HG02981 (cell line): ENCODE data around the gene SDK2.
"Not testable (repeated sequence)": the region's sequence is repeated elsewhere in the genome, so short reads cannot be mapped to it uniquely, and the experiment has no call there.

Experiments
- ATAC-seq: cut with Tn5 transposase; IDR thresholded peaks from one replicate; pipeline ENCODE4 v1.9.1; 2021; ENCODE audit warnings: mild to moderate bottlenecking, moderate library complexity; ENCODE audit not compliant: unreplicated experiment

Gene SDK2

DNA sequence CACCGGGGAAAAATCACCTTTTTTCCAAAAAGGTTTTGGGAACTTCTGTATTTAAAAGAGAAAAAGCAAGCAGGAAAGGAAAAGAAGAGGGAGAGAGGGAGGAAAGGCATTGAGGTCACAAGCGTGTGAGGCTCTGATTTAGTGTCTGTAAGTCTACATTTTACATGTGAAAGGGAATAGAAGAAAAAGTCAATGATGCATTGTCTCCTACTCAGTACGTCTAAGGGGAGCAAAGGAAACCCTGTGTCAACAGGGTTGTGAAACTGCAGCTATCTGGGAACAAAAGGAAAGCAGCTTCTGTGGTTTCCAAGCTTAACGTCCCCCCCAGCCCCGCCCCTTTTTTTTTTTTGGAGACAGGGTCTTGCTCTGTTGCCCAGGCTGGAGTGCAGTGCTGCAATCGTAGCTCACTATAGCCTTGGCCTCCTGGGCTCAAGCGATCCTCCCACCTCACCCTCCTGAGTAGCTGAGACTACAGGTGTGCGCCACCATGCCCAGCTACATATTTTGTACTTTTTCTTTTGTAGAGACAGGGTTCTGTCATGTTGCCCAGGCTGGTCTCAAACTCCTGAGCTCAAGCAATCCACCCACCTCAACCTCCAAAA, 330.6 kb downstream of the SDK2 start:
- ATAC-seq = no peak

DNA sequence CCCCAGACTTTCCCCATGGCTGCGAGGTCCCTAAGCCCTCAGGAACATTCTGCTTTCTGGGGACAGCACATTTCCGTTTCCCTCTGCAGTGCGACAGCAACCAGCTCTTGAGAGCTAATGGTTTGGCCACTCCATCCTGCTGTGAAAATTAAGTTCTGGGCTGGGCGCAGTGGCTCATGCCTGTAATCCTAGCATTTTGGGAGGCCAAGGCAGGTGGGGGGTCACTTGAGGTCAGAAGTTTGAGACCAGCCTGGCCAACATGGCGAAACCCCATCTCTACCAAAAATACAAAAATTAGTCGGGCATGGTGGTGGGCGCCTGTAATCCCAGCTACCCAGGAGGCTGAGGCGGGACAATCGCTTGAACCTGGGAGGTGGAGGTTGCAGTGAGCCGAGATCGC, 331.4 kb downstream of the SDK2 start:
- ATAC-seq = not testable (repeated sequence)

DNA sequence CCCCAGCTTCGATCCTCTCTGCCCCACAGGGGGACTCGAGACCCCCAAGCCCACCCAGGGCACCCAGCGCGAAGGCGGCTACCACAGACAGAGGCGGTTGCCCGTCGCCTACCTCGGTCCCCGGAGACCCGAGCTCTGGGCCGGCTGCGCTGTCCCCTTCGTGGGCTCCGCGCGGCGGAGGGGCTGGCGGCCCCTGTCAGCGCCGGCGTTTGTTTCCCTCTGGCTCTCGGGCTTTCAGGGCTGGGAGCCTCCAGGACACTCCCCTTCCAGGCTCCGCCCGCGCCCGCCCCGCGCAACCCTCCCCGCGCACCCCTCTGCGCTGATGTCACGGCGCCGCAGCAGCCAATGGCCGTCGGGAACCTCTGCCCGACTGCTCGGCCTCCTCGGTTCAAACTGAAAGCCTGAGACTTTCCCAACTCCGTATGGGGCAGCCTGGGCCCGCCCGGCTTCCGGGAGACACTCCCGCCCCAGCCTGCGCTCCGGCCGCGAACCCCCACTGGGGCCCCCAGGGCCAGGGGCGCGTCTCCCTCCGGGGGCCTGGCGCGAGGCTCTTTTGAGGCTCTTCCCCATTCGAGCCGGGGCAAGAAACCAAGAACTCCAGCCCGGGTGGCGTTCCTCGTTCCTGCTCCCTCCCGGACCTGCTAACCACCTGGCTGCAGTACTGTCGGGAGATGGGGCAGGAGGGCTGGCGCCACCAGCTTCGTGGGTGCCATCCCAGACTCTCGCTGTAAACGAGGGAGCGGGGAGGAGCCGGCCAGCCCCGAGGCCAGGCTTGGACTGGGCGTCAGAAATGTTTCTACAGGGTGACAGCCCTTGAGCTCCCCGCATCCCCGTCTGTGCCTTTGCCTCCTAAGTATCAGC, 332.2 kb downstream of the SDK2 start, which contains the start of gene CDC42EP4:
Gene CDC42EP4 (minus strand): TSS at position 221 of the 861 bp plus-strand sequence. CDS start 25,501 bp downstream, outside the sequence.
- ATAC-seq = peak; percentile 83

- peak; percentile 17 for ATAC-seq
Measured at GRCh38 chr17:73311428-73311780, 332.8 kb downstream of the SDK2 start.

DNA sequence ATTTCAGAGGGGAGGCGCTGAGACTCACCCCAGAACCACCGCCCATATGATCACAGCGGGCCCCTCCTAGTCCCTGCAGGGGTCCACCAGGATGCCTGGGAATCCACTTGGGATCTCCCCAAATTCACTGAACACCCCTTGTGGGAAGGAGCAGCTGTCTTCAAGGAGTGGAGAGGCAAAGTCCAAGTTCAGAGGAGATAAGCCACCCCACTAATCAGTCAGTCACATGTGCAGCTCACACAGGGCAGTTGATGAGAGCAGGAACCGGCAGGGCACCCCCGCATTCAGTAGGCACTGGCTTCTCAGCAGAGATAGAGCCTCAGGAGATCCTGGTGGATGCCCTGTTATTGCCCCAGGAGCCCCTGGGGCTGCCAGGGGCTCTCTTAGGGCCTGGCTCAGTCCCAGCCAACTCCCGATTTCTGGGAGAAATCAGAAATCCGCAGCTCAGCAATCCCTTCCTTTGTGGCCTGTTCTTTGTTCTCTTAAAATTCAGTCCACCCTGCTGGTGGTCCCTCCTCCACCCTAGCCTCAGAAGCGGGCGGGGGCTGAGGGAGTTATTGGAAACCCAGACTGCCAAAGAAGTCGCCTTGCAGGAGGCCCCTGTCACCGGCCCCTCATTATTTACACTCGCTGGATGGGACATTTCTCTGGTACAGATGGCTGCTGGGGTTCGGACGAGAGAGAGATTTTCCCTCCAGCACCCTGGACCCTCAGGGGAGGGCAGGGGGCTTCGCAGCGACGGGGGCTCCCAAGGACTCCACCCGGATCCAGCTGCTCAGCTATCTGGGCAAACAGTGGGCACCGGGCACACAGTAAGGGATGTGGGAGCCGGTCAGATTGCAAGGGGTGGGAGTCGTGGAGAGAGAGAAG, 334.3 kb downstream of the SDK2 start:
- ATAC-seq = no peak

DNA sequence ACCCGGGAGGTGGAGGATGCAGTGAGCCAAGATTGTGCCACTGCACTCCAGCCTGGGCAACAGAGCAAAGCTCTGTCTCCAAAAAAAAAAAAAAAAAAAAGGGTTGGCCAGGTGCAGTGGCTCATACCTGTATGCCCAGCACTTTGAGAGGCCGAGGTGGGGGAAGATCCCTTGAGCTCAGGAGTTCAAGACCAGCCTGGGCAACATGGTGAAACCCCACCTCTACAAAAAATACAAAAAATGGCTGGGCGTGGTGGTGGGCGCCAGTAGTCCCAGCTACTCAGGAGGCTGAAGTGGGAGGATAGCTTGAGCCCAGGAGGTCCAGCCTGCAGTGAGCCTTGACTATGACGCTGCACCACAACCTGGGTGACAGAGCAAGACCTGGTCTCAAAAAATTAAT, 335.3 kb downstream of the SDK2 start:
- ATAC-seq = not testable (repeated sequence)

DNA sequence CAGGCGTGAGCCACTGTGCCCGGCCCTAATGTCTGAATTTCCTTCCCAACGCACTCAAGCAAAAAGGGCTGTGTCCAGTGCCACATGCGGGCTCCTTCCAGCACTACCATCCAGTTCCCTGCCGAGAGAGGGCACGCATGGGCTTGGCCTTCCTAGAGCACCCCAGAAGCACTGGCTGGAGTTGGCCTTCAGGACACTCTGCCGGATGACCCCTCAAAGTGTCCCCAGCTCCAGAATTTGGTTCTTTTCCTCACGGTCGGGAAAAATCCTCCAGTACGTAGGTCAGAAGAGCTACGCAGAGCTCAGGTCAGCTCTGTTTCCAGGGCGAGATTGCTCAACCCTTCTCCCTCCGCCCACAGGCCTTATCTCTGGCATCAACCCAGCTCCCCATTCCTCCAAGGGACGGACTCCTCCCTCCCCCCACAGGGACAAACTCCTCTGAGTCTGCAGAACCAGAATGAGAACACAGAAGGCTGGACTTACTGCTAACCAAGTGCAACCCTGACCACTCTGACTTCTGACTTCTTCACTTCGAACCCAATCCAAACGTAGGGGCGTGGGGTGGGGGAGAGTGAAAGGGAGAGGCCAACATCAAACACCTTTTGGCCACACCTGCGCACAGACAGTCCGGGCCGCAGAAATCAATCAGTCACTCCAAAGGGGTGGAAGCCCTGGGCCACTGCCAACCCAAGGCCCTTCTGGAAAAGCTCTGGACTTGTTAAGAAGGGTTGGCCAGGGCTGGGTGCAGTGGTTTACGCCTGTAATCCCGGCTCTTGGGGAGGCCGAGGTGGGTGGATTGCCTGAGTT, 336.0 kb downstream of the SDK2 start:
- ATAC-seq = no peak

DNA sequence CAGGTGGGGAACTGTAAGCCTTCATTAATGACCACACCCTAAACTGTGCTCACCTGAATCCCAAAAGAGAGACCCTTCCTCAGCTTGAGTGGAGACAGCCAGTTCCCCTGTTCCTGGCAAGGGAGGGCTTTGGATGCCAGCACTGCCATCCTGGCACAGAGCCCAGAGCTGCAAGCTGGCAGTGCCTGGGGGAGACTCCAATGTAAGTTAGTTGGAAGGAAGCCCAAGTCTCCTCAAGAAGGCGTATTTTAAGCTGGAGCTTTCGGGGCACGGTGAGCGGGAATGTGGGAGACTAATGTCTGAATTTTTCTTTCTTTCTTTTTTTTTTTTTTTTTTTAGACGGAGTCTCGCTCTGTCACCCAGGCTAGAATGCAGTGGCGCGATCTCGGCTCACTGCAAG, 337.1 kb downstream of the SDK2 start:
- no peak for ATAC-seq

GRCh38 chr17:73305845-73306836, 338.1 kb downstream of the SDK2 start:
- ATAC-seq = no peak

DNA sequence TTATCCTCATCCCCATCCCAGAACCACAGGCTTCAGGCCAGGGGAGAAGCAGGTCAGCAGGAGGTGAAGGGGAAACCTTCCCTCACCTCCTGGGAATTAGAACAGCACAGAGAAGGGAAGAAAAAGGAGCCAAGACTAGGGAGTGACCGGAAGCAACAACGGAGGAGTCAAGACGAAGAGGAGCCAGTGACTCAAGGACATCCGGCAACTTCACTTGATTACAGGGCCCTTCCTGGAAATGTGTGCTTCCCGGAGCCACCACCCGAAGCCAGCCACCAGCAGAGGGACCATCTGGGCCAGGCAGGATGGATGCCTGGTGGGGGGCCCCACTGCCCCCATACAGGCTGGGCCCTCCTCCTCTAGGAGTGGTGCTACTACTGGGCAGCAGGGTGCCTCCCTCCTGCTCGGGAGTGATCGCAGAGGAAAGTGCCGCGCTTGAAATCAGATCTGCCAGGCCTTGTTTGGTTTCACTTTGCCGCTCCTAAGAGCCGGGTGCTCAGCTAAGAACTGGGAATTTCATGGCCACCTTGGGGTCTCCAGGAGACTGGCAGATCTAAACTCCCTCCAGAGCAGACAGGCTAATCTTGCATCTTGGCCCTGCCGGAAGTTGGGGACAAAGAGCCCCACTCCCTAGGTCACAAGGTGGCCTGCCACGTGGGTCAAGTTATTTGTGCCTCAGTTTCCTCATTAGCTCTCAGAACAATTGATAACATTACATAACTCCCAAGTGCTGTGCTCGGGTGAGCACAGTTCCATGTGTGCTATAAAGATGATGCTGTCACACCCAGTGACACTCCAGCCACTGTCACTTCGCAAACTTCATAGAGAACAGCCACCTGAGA, 339.1 kb downstream of the SDK2 start:
- ATAC-seq = no peak

- no peak for ATAC-seq
Measured at GRCh38 chr17:73304438-73304837, 339.8 kb downstream of the SDK2 start.

GRCh38 chr17:73302189-73302588, 342.1 kb downstream of the SDK2 start:
- no peak for ATAC-seq

DNA sequence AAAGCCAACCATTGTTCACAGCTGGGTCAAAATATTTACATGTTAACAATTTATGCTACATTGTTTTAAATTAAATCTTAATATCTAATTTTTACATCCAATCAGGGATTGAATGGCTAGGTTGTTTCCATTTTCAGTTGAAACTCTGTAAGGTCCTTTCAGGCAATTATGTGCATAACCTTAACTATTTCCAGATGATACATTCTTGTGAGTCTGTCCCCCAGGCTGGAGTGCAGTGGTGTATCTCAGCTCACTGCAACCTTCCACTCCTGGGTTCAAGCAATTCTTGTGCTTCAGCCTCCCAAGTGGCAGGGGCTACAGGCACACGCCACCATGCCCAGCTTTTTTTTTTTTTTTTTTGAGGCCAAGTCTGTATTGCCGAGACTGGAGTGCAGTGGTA, 342.9 kb downstream of the SDK2 start:
- no peak for ATAC-seq

DNA sequence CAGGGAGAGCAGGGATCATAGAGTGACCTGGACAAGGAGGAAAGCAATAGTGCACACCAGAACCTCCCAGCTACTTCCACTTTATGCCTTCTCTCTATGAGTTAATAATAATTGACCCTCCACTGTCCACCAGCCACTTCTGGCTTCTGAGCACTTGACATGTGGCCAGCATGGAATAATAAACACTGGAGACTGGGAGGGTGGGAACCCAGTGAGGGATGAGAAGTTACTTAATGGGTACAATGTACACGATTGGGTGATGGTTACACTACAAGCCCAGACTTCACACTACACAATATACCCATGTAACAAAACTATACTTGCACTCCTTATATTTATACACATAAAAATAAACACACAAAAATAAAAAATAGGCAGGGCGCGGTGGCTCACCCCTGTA, 343.9 kb downstream of the SDK2 start:
- no peak for ATAC-seq

GRCh38 chr17:73297934-73298861, 346.0 kb downstream of the SDK2 start:
- peak; percentile 82 for ATAC-seq

DNA sequence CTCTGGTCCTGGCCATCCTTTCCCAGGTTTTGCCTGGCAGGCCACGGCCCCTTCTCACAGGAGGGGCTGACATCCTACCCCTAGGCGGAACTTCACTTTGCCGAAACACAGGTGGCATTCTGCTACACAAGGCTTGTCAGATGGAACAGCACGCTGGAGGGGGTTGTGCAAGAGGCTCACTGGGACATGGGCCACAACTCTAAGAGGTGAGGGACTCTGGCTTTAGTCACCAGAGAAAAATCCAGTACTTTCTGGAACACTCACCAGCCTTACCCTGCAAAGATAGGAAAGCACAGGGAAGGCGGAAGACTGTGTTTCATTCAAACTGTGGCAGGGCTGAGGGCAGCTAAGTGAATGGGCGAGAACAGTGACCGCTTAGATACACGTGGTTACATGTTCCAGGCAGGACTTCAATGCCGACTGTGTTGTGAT, 350.7 kb downstream of the SDK2 start:
- no peak for ATAC-seq

DNA sequence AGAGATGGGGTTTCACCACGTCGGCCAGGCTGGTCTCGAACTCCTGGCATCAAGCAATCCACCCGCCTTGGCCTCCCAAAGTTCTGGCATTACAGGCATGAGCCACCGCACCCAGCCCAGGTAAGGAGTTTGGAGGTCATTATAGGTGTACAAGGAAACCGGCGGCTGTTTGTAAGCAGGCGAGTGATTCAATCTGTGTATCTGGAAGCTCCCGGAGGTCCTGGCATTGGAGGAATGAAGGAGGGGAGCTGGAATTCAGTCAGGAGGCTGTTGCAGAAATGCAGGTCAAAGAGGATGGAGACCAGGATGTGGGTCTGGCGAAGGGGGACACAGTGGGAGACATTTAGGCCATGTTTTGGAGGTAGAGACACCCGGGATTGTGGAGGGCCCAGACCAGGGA, 351.2 kb downstream of the SDK2 start:
- ATAC-seq = no peak
